GM21528 (cell line): Measurements from ENCODE around the gene CFAP107.

Experiments
- ATAC-seq: cut with Tn5 transposase; IDR thresholded peaks from one replicate; pipeline ENCODE4 v1.9.1; 2021; ENCODE audit warnings: mild to moderate bottlenecking, moderate library complexity; ENCODE audit not compliant: unreplicated experiment, low FRiP score

CFAP107 gene

DNA sequence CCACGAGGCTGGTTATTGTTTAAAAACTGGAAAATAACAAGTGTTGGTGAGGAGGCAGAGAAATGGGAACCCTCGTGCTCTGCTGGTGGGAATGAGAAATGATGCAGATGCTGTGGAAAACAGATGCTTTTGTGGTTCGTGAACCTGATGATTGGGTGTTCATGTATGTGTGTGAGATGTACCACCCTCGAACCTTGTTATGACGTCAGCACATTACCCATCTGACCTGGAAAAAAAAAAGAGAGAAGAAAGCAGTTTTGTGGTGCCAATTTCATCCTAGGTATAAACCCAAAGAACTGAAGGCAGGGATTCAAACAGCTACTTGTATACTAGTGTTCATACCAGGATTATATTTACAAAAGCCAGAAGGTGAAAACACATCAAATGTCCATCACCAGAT is 6.4 kb upstream of the CFAP107 start:
- no peak for ATAC-seq

DNA sequence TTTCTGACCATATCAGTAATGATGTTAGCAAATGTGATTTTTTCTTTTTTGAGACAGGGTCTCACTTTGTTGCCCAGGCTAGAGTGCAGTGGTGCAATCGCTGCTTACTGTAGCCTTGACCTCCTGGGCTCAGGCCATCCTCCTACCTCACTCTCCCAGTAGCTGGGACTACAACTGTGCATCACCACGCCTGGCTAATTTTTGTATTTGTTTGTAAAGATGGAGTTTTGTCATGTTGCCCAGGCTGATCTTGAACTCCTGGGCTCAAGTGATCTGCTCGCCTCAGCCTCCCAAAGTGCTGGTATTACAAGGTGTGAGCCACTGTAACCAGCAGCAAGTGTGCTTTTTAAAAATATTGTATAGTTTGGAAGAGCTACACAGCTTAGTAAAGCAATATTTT is 4.1 kb upstream of the CFAP107 start:
- ATAC-seq: no peak

DNA sequence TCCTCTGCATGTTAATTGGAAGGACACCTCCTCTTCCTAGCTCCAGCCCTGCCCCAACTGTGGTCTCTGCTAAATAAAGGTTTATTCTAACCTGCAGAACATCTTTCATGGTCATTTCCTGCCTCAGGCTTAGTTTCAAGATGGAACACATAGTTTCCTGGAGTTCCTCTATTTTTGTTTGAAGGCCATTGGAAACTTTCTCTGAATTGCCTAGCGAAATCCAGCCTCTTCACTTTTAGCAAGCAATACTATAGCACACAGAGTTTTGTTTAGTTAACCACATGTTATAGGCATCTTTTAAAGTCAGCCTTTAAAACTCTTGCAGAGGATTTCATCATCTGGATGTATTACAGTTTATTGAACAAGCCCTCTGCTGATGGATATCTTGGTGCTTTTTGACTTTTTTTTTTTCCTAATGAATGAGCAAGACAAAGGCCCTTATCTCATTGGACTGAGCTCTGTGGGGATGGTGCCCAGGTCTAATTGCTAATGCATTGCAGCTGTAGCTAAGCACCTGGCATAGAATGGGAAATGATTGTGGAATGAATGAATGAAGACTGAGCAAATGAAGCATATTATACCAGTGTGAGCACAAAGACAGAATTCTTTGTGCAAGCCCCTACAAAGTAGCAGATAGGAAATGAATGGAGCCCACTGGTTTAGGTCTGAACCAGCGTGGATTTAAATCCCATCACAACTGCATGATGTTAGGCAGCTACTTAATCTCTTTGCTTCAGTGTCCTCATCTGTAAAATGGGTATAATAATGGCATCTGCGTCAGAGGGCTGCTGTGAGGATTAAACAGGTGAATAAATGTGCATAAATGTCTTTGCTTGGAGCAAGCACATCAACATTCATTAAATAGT is 641 bp upstream of the CFAP107 start:
- no peak for ATAC-seq

DNA sequence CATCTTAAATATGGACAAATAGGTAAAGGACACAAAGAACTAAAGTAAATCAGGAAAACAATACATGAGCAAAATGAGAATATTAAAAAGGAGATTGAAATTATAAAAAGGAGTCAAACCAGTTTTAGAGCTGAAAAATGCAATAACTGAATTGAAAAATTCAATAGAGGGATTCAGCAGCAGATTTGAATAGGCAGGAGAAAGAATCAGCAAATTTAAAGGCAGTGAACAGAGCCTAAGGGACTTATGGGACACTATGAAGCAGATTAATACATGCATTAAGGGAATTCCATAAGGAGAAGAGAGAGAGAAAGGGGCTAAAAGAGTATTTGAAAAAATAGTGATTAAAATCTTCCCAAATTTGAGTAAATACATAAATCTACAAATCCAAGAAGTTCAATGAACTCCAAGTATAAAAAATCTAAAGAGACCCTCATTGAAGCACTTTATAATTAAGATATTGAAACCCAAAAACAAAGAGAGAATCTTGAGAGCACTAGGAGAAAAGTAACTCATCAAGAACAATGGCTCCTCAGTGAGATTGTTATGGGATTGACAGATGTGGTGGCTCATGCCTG is 2.9 kb downstream of the CFAP107 start:
- no peak for ATAC-seq

DNA sequence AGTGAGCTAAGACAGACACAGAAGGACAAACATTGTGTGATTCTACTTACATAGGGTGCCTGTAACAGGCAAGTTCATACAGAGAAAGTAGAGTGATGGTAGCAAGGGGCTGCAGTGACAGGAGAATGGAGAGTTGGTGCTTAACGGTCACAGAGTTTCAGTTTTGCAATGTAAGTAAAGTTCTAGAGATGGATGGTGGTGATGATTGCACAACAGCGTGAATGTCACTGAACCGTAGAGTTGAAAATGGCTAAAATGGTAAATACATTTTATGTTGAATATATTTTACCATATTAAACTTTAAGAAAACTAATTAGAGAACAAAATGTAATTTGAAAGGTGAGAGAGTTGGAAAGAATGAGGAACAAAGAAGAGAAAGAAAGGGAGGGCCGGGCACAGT is 8.7 kb downstream of the CFAP107 start:
- ATAC-seq: no peak

DNA sequence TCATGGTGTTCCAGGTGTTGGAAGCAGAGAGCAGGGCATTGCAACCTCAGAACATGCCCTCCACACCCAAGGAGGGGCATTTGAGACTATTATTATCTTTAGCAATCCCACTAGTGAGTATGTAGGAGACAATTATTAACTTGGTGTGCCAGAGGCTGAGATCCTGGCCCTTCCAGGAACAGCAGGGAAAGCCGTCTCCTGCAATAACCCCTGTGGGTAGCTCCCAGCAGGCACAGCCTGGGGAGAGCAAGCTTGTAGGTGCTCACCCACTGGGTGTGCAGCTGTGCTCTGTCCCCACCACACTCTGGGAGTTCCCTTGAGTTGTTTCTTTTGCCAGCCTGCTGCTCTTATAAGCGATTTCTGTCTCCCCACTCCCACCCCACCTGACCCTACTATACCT is 10.3 kb downstream of the CFAP107 start:
- no peak for ATAC-seq

DNA sequence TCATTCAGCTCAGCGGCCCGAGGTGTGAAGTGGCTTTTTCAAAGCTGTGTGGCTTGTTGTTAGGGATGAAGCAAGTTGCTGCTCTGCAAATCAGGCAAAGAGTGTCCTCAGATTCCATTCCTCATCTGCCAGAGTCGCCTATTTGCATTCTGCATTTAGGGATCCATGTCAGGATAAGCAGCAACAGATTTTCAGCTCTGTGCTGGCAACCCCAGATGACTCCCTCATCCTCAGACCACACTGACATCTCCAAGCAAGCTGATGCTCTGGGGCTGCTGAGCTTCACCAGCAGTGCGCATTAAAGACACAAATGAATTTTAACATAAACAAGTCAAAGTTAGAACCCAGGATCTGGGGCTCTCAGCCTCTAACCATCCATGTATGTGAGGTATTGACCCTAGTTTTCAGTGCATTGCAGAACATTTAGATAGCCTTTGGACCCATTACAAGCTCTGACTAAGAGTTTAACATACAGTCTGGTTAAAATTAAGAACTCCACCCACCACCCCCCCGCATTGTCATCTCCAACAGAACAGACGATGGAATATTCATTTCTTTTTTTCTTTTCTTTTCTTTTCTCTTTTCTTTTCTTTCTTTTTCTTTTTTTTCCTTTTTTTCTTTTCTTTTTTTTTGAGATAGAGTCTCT is 10.9 kb downstream of the CFAP107 start:
- no peak for ATAC-seq

DNA sequence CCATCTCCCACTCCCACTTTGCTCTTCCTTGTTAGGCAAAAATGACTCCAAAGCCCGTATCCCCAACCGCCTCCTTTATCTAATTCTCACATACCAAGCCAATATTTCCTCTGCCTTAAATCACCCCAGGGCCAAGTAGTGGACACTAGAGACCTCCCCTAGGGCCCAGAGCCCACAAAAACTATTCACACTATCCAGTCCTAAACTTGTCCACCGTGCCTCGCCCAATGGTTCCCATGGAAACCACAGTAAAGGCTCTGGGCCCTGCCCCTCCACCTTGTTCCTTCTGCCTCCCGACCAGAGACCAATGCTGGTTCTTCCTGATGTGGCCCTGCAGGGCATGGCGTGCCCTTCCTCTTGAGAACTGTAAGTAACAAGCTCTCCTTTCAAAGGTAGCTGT is 11.8 kb downstream of the CFAP107 start:
- ATAC-seq: no peak

DNA sequence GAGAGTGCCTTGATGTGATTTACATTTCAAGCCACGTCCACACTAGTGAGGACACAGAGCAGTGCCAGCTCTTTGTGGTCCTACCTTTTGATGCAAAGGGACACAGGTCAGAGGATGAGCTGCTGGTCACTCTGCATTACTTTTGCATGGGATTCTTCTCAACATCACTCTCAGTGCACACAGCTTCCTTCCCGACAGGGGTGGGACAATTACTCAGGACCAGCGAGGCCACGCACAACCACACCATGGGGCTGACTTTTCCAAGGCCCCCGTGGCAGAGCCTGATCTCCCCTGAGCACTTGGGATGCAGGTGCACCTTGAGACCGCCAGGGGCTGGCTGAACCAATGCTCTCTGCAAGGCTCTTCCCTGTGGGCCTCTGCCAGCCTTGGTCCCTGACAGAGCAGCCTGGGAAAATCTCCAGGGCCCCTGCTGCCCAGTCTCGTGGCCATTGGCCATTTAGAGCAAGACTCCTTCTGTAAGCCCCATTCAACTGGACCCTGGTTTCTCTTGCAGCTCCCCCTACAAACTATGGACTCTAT is 14.3 kb downstream of the CFAP107 start:
- no peak for ATAC-seq

DNA sequence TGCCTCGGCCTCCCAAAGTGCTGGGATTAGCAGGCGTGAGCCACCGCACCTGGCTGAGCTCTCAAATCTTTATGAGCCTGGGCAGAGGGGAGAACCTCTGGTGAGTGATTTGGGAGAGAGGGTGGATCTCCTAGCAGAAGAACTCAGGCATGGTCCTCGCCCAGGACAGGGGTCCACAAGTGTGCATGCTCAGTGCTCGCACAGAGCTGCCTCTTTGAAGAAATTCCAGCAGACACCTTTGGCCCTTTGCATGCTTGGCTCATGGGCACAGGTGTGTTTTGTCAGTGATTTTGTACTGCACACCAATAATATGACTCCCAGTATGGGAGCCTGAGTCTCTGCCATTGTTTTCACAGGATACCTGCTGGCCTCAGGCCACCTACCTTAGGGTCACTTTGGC is 15.8 kb downstream of the CFAP107 start:
- no peak for ATAC-seq

DNA sequence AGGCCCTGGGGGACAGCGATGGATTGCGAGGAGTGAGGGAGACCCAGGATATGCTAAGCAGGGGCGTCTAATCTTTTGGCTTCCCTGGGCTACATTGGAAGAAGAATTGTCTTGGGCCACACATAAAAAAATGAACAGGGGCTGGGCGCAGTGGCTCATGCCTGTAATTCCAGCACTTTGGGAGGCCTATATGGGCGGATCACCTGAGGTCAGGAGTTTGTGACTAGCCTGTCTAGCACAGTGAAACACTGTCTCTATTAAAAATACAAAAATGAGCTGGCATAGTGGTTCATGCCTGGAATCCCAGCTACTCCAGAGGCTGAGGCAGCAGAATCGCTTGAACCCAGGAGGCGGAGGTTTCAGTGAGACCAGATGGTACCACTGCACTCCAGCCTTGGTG is 16.8 kb downstream of the CFAP107 start:
- no peak for ATAC-seq

DNA sequence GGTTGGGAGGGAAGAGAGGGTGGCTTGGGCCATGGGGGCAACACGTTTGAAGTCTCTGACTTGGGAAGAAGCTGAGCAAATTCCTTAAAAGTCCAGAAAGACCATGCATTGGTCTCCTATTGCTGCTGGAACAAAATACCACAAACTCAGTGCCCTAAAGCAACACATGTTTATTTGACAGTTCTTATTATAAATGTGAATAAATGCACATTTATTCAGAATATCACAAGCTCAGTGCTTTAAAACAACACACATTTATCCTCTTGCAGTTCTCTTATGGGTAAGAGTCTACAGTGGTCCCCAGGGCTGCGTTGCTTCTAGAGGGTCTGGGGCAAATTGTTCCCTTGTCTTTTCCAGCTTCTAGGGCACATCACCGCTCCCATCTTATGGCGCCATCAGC is 17.5 kb downstream of the CFAP107 start:
- ATAC-seq: no peak

DNA sequence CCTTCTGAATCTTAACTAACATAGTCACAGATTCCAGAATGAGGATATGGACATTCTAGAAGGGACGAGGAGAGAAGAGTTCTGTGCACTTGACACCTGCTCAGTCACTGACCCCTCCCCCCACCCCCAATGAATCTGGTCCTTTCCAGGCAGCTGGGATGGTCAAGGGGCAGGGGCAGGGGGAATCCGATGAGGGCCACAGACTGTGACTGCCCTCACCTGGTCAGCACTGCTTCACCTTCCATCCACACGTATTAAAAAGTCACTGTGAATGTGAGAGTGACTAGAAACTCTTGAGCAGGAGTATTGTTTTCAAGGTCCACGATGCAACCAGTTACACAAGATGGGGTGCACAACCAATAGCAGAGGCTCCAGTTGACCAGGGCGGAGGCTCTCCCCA is 18.0 kb downstream of the CFAP107 start:
- ATAC-seq: no peak

DNA sequence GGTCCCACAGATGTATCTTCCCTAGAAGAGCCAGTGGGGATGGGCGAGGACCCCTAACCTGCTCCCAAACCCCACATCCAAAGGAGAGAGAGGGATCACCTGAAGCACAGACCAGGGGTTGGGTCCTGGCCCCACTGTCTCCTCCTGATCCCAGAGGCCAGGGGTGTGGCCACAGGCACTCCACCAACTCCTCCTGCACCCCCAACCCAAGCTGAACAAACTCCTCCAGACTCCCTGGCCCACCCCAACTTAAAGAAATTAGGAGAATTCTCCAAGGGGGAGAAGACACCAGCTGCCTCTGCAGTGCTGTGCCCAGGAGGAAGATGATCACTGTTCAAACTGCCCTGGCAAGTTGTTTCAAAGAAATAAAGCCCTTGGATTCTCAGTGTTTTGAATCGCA is 23.0 kb downstream of the CFAP107 start:
- ATAC-seq: no peak

DNA sequence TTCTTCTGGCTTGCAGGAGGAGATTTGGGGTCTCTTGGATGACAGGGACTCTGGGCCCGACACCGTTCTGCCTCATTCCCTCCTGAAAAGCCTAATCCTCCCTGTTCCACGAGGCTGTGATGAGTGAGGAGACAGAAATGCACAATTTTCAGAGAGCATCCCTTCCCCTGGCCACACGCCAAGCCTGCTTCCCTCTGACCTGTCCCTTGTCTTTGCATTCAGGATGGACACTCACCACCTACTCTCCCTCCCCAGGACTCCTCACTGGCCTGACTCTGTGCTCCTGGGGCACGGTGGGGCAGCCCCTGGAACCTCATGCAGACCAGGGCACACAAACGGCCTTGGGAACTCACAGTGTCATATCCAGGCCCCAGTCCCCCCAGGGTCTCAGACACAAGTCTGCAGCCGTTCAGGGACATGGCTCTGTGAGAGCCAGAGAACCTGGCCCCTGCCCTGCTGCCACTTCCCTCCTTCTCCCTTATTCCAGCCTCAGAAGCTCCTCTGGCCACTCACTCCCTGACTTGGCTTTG is 24.0 kb downstream of the CFAP107 start:
- ATAC-seq: no peak

DNA sequence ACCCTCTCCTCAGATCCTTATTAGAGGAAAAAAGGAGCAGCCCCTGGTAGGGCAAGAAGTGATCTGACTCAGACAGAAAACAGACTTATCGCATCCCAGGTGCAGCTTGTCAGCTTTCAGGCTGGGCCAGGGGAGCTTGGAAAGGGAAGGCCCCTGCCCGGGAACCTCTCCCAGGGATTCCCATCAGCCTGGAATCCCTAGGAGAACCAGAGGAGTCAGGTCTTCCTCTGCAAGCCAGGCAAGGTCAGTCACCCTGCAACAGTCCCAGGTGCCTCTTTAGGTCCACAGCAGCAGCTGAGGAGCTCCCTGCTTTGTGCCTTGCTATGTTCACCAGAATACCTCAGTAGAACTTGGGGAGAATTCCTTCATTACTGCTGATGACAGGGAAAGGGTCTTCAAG is 24.6 kb downstream of the CFAP107 start:
- ATAC-seq: no peak

DNA sequence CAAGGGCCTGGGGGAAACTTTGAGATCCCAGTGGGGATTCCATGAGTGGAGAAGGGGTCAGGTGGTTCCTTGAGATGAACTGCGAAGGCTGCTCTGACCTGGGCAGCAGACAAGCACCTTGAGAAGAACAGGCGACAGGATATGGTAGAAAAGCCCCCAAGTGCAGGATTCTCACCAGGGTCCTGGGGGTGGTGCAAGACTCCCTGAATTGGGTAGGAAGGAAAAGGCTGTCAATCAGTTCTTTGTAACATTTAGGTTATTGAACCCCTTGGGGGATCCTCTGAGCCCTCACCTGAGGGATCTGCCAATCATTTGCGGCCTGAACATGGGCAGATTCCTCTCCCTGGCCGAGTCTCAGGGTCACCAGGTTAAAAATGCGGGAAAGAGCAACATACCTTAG is 25.2 kb downstream of the CFAP107 start:
- ATAC-seq: no peak

DNA sequence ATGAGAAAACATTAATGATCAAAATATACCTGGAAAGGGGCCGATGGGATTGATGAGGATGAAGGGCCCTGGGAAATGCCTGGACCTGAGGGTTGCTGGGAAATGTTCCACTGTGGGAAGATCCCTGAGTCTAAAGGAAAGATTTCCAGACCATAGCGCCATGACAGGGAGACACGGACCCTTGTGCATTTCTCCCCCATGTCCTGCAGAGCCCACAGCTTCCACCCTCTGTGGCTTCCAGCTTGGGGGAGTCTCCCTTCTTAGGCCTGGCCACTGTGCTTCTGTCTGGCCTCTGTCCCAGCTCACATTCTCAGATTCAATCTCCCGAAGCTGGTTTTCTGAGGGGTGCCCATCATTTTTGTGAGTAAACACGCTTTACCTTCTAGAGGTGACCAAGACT is 26.5 kb downstream of the CFAP107 start:
- no peak for ATAC-seq

DNA sequence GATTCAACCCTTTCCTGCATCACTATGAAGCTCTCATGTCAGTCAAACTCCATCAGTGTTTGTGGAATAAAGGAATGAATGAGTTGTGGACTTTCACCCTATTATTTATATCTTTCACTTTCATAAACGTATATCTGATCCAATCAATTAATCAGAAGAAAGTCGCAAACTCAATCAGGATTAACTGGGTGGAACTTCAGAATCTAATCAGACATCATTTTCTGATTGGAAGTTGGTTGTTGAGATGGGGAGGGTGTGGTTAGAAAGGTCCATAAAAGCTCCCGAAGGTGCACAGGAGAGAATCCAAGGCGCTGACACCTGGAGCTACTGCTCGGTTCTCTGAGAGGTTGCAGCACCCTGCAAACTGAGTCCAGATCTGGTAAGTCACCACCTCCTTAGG is 27.4 kb downstream of the CFAP107 start, which contains the start of gene PRAMEF12:
Gene PRAMEF12, plus strand, starts transcription at position 301 of the 400 bp plus-strand sequence. CDS start 1,130 bp downstream, outside the sequence.
- ATAC-seq: no peak

DNA sequence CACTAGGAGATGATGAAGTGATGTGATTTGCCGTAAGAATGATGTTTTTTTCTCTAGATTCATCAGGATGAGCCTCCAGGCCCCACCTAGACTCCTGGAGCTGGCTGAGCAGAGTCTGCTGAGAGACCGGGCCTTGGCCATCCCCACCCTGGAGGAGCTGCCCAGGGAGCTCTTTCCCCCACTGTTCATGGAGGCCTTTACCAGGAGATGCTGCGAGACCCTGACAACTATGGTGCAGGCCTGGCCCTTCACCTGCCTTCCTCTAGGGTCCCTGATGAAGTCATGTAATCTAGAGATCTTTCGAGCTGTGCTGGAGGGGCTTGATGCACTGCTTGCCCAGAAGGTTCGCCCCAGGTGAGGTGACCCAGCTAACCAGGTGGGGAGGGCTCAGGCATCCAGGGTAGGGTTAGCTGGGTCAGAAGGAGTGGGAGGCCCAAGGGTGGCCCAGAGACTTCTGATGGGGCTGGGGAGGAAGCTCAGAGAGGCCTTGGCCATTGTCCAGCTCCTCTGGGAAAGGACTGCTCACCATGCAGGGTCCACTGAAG is 28.9 kb downstream of the CFAP107 start:
- no peak for ATAC-seq

DNA sequence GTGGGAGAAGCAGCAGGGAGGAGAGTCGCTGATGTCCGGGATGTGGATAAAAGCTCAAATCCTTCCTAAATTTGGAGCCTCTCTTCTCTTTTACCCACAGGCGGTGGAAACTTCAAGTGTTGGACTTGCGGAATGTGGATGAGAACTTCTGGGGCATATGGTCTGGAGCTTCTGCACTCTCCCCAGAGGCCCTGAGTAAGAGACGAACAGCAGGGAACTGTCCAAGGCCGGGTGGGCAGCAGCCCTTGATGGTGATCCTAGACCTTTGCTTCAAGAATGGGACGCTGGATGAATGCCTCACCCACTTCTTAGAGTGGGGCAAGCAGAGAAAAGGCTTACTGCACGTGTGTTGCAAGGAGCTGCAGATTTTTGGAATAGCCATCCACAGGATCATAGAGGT is 29.4 kb downstream of the CFAP107 start:
- no peak for ATAC-seq
